GM12872 (cell line): ENCODE results near the gene AATK.

Experiments
- TF ChIP-seq, protein P1 (sequence below): IDR thresholded peaks from 3 replicates; pipeline ENCODE4 v1.5.1; 2011; ENCODE audit warnings: low read depth, mild to moderate bottlenecking, low read length, moderate library complexity; ENCODE audit not compliant: insufficient read depth

AATK gene

DNA sequence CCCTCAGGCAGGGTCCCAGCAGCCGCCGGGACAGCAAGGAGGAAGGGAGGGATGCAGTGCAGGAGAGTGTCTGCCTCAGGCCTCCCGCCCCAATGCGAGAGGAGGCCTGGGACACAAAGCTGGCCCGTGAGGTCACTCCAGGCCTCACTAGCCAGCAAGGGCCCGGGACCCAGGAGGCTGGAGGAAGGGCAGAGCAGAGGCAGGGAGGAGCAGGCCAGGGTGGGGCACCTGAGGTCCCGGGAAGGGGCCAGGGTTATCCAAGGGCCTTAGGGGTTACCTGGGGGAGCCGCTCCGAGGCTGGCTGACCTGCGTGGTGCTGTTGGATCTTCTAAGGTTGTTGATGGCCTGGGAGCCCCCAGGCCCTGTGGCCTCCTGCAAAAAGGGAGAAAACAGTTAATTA lies 42.6 kb upstream of the AATK start:
- TF ChIP-seq, protein P1, sequence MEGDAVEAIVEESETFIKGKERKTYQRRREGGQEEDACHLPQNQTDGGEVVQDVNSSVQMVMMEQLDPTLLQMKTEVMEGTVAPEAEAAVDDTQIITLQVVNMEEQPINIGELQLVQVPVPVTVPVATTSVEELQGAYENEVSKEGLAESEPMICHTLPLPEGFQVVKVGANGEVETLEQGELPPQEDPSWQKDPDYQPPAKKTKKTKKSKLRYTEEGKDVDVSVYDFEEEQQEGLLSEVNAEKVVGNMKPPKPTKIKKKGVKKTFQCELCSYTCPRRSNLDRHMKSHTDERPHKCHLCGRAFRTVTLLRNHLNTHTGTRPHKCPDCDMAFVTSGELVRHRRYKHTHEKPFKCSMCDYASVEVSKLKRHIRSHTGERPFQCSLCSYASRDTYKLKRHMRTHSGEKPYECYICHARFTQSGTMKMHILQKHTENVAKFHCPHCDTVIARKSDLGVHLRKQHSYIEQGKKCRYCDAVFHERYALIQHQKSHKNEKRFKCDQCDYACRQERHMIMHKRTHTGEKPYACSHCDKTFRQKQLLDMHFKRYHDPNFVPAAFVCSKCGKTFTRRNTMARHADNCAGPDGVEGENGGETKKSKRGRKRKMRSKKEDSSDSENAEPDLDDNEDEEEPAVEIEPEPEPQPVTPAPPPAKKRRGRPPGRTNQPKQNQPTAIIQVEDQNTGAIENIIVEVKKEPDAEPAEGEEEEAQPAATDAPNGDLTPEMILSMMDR = no peak

- TF ChIP-seq, protein P1 = no peak
Observed at GRCh38 chr17:81207610-81208581, 41.9 kb upstream of the AATK start.

GRCh38 chr17:81206657-81207056 lies 40.6 kb upstream of the AATK start:
- TF ChIP-seq, protein P1 = no peak

GRCh38 chr17:81206166-81206565 lies 40.1 kb upstream of the AATK start:
- TF ChIP-seq, protein P1 = no peak

- TF ChIP-seq, protein P1 = no peak
Observed at GRCh38 chr17:81204578-81204977, 38.6 kb upstream of the AATK start.

- TF ChIP-seq, protein P1 = no peak
Observed at GRCh38 chr17:81203136-81203535, 37.1 kb upstream of the AATK start.

- TF ChIP-seq, protein P1 = no peak
Observed at GRCh38 chr17:81202318-81202717, 36.3 kb upstream of the AATK start.
